ENCODE measurements around the gene ARHGEF19.

GRCh38 chr1:16224472-16224871 is 12.0 kb upstream of the ARHGEF19 start:
- TF ChIP-seq RAD21 (IDR thresholded peaks at IDR 0.05; ENCODE audit: insufficient read depth, low read depth, low read length): no peak
- TF ChIP-seq CEBPZ (IDR thresholded peaks at IDR 0.05; ENCODE audit: low read depth, low read length): no peak
- no peak for TF ChIP-seq POLR2AphosphoS5 (IDR thresholded peaks at IDR 0.05; ENCODE audit: low read length)
- TF ChIP-seq NR2C2 (IDR thresholded peaks at IDR 0.05; ENCODE audit: borderline replicate concordance, control insufficient read depth, insufficient read length, low read depth): no peak
- no peak for TF ChIP-seq RFX5 (IDR thresholded peaks at IDR 0.05; ENCODE audit: low read depth, low read length)

Data from GM12878 (cell line).